ELR (cell line): ENCODE results near the gene IL11RA.

Experiments used
- DNase-seq: peaks from one replicate; pipeline ENCODE4 v3.0.0-alpha.2; 2015; ENCODE audit warnings: low read depth

The IL11RA gene

DNA sequence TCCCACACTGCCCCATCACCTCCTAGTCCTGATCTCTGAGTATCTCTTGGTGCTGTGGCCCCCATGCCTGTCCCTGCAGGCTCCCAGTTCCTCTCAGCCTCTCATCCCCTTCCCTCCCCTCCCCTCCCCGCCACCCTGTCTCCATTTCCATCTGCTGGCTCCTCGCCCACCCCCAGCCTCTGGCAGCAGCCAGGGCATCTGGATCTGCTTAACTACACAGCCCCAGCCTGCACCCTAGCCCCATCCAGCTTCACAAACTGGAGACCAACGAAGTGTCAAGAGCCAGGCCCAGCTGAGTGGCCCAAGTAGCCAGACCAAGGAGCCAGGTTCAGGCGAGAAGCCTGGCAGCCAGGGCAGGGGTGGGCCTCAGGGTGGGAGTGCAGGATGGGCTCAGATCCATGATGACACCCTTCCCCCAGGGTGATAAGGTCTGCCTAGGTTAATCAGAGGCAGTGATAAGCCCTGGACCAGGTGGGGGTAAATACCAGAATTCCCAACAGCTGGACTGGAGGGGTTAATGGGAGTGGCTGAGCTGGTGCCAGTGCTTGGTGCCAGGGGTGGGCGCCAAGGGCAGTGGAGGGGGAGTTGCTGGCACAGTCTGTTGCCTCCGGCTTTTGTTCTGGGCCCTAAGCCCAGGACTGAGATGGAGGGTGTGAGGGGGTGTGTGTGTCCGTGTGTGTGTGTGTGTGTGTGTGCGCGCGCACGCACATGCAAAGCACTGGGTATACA, 2.5 kb downstream of the IL11RA start:
- no peak for DNase-seq

DNA sequence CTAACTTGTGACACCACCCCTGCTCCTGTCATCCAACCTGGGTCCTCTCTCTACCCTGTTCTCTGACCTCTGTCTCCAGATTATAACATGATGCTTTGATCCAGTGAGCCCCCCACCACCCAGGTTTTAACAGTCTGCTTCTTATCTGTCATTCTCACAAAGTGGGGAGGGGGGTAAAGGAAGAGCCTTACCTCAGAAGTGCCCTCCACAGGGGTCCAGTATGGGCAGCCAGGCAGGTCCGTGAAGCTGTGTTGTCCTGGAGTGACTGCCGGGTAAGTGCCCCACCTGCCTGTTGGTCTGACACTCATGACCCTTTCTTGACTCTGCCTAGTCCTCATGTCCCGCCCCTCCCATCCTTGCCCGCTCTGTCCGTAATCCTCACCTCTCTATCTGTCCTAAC, 3.4 kb downstream of the IL11RA start:
- no peak for DNase-seq

DNA sequence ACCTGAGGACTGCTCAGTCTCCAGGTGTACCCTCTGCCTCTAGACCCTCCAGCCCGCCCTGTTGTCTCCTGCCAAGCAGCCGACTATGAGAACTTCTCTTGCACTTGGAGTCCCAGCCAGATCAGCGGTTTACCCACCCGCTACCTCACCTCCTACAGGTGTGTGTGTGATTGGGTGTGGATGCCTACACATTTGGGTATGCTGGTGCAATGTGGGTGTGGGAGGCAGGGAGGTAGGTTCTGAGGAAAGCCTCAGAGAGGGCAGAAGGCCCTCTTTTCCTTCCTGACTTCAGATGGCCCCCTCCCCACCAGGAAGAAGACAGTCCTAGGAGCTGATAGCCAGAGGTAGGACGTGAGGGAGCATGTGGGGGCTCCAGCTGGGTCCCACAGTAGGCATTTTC, 5.0 kb downstream of the IL11RA start:
- no peak for DNase-seq

DNA sequence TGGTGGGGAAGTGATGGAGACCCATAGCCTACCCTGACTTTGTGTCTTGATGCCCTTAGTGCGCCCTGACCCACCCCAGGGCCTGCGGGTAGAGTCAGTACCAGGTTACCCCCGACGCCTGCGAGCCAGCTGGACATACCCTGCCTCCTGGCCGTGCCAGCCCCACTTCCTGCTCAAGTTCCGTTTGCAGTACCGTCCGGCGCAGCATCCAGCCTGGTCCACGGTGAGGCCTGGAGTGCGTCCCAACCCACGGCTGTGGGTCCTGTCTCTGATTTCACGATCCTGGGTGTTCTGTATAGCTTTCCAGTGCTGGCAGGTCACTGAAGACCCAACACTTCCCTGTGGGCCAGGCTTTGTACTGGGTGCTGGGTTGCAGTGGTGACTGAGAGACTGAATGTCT, 6.5 kb downstream of the IL11RA start:
- DNase-seq: no peak

DNA sequence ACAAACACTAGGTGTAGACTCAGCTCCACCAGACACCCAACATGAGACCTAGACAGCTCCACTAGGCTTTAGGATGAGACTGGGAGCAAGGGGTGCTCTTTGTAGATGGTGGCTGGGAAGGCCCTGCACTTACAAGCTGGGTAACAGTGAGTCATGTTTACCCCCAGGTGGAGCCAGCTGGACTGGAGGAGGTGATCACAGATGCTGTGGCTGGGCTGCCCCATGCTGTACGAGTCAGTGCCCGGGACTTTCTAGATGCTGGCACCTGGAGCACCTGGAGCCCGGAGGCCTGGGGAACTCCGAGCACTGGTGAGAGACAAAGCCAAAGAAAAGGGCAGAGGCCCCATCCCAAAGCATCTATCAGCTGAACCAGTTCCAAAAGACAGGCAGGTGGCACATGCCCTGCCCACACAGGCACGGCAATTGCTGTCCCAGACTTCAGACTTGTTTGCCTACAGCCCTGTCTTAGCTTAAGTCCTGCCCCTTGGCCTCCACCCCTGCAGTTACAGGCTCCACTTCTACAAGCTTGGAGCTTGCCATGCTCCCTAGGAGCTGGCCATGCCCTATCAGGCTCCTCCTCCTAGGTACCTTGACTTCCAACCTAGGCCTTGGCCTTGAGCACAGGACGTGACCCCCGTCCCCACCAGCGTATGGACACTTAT, 7.7 kb downstream of the IL11RA start:
- DNase-seq: peak; percentile 29

DNA sequence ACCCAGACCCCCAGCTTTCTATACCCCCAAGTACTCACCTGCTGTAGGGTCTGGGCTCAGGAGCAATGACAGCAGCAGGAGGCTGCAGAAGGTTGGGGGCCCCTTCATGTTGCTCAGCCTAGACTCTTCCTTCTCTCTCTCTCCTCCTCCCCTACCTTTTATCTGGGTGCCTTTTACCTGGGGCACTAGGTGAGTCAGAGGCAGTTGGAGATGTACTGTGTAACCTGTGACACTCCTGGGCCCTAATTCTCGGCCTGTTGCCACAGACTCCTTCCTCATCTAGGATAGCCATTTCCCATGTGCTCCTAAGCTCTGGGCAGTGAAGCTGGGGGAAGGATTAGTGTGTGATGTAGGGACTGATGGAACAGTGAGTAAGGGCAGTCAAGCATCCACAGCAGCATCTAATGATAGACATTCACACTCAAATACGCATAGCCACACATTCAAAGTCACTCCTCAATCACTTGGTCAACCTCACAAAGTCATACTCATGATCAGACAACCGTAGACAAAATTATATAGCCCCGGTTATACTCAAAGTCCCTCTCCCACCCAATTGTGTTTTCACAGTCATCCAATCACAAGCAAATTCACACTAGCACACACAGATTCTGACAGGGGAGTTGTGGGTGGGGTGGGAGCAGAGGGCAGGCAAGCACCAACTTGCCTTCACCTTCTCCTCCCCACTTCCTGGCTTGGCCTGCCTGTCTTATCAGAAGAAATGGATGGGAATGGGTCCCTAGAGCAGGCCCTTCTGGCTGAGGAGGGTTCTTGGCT, 10.7 kb downstream of the IL11RA start, which contains the start of gene CCL27:
Gene CCL27 (minus strand): TSS at position 132 of the 777 bp plus-strand sequence. CDS start 24 bp downstream, at position 108.
- no peak for DNase-seq

DNA sequence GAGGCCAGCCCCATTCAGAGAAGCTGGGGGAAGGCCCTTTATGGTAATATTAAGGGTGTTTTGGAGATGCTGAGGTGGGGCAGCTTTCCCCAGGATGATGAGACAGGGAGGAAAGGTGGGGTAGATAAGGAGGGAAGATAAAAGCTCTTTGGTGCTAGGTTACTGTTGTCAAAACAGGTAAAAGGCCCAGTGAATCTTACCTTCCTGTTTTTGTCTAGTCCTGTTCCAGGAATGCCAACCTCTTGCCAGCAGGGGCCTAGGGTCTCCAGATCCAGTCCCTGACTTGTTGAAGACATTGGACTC, 11.3 kb downstream of the IL11RA start:
- DNase-seq: no peak

DNA sequence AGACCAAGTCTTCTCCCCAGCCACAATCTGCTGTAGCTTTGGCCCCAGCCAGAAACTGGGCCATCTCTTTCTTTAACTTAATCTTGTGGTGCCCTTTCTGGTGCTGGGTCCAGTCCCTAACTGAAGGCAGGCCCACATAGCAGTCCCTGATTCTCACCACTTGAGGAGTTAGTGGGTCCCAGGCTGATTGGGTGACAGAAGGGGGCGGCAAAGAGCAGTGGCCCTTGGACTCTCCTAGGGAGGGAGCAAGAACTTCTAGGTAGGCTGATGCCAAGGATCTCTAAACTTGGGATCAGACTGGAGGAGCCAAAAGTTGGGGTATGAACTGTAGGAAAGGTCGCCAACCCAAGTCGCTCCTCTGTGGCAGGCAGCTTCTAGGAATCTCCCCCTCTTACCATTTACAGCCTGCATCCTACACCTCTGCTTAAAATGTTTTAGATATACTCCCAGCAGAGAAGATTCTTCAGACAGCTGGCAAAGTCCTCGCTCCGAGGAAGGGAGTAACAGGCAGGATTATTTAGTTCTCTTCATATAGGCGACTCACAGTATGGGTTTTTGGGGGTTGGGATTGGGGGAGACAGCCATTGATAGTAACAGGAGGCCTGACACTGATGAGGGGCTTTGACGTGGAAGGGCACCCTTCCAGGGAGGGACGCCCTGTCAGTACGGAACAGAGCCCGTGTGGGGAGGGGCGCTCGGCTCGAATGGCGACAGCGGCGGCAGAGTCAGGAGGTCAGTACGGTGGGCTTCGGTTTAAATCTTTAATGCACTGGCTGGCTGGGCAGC, 12.5 kb downstream of the IL11RA start:
- DNase-seq: peak; percentile 85

DNA sequence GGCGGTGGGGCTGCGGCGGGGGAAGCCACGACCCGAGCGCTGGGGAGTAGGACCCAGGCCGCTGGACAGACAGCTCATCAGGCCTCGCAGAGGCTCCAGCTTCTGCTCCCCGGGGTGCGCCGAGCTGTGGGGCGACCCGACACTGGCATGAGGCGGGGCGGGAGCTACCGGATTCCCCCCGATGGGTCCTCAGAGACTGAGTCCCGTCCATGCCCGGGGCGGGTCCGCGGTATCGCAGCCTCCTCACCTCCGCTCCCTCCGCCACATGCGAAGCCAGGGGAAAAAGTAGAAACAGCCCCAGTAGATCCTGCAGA, 13.0 kb downstream of the IL11RA start:
- DNase-seq: no peak

DNA sequence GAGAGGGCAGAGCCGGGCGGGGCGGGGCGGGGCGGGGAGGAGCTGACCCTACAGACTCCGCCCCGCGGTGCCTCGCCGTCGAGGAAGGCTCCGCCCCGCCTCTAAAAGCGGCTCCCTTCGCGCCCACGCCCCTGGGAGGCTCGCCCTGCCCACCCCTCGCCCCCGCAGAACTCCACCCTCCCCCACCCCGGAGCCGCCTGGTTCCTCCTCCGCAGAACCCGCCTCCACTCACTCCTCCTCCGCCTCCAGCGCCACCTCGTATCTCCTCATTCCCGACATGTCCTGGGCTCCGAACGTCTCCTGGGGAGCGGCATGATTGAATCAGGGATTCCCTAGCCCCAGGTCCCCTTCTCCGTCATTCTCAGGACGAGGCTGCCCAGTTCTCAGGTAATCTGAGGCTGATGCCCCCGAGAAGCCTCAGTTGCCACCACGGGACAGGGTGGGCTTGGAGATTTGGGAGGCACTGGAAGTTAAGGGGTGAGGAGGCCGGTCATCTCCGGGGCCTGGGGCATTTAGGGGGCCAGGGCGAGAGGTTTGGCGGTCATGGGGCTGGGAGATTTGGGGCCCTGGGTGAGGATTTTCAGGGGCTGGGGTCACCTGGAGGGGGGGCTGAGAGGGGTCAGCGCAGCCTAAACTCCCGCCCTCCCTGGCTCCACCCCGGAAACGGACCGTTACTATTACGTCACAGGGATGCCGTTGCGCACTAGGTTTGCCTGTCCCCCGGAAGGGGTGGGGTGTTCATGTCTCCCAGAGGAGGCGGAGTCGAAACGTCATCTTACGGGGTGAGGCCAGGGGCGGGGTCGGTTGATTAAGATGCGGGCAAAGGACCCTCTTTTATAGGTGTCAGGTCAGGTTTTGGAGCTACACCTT, 13.6 kb downstream of the IL11RA start:
- DNase-seq: peak; percentile 97

DNA sequence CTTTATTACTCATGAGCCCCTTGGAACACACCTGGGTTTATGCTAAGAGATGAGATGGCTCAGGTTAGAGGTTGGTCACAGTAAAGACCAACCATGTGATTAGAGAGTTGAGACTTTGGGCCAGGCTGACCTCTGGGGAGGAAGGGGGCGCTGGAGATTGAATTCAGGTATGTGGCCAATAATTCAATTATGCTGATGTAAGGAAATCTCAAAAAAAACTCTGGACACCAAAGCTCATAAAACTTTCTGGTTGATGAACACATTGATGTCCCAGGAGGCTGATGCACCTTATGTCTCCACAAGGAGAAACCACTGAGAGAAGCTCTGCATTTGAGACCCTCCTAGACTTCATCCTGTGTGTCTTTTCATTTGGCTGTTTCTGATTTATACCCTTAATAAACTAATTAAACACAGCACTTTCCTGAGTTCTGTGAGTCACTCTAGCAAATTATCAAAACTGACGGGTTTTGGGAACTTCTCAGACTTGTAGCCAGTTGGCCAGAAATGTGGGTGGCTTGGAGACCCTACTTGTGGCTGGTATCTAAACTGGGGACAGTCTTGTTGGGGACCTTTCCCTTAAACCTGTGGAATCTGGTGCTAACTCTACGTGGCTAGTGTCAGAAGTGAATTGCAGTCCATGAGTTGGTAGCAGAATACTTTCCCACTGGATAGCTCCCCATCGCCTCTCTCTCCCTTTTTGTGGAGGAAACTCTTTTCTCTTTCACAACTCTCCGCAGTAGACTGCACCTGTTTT, 18.0 kb downstream of the IL11RA start:
- no peak for DNase-seq

DNA sequence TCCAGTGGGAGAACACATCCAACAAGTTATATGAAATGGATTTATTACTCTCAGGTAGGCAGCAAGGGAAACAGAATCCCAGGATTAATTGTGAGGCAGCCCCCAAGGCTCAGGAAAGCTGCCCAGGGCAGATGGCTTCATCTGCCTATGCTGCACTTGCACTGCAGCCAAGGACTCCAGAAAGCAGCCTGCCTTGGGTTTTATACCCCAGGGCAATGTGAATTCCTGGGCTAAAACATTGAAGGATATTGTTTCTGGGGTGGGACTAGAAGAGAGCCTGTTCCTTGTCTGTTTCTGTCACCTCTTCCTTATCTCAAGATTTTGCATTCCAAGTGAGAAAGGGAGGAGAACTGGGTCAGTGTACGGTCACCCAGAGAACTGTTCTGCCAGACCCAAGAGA, 19.3 kb downstream of the IL11RA start:
- DNase-seq: no peak

DNA sequence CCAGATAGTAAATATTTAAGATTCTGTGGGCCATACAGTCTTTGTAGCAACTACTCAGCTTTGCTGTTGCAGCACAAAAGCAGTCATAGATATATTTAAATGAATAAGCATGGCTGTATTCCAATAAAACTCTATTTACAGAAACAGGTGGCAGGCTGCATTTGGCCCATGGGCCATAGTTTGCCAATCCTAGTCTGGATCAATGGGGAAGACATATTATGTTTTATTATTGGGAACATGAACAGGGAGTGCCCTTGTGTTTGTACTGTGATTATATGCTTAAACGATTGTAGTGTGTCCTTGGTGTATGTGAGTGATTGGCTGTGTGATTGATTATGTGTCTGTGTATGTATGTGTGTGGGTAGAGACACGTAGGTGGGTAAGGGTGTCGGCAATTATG, 22.5 kb downstream of the IL11RA start:
- no peak for DNase-seq

DNA sequence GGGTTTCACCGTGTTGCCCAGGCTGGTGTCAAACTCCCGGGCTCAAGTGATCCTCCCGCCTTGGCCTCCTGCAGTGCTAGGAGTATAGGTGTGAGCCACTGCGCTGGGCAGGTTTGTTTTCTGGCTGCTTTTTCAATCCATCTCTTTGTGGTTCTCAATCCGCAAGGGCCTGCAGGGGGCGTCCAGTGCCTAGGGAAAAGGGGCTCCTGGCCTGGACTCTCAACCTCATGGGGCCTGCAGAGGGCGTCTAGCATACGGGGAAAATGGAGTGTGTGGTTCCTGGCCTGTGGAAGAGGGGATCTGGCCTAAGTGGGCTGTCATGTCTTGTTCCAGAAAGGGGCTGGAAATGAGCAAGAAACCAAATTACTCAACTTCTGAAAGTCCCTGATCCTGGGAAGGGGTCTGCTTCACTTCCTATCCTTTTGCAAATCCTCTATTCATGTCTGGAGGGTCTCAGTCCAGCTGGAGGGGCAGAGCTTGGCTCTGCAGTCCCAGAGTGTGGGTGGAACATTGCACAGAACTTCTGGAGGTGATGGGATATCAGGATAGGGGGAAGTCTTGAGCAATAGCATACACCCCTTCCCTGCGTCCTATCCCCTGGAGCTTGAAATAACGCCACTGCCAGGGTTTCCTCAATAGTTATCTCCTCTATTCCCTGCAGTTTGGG, 23.2 kb downstream of the IL11RA start:
- DNase-seq: peak; percentile 85

DNA sequence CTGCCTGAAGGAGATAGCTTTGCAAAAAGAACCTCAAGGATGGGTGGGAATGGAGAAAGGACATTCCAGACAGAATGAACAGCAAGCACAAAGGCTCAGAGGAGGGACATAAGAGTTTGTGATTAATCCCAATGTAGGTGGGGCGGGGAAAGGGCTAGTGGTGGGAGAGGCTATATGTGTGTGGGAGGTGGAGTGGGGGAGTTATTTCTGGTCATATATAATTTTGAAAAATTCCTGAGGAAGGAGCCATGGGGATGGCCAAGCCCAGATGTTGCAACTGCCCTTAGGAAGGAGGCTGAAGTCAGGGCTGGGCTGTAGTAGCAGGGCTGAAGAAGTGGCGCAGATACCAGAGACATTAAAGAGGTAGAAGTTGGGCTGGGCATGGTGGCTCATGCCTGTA, 23.9 kb downstream of the IL11RA start:
- DNase-seq: no peak

DNA sequence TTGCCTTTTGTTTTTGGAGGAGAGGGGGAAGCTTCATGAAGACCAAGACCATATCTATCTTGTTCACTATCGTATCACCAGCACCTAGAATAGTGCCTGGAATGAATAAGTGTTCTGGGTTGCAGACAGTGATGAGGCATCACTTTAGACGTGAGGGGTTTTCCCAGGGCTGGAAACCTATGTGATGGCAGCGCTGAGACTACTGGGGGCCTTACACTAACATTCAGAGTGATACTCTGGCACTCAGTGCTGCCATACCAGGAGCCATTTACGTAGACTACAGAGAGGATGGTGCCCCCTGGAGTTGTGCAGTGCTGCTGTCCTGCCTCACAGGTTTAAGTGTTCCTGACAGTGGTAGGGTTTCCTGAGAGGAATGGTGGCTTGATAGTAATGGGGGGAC, 32.2 kb downstream of the IL11RA start:
- DNase-seq: no peak

DNA sequence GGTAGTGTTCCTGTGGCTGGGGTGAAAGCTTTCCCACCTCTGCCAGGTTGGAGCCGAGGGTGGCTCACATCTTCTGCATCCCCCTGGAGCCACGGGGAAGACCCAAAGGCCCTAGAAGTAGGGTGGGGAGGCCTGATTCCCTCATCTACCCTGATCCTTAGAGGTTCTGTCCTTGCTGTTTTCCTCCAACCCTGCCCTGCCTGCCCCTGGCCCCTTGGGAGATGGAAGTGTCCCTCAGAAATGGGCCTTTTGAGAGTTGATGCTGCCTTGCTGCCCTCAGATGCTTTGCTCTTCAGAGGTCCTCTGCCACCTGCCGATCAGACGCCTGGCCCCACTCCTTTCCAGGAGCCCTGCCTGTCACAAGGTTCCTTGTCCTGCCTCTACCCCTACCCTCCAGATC, 32.8 kb downstream of the IL11RA start:
- no peak for DNase-seq

DNA sequence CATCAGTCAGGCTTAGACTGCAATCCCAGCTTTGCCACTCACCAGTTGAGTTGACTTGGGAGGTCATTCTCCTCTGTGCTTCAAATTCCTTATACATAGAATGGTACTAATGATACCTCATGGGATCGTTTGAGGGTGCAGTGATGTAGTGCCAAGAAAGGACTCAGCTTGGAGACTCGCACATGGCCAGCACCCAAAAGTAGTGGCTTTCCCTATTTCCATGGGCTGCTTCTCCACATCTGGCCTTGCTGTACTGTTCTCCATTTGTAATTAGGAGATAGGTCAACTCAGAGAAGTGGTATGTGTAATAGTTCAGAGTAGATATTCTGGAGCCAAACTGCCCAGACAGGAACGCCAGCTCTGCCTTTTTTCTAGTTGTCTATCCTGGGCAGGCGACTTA, 33.6 kb downstream of the IL11RA start:
- no peak for DNase-seq

DNA sequence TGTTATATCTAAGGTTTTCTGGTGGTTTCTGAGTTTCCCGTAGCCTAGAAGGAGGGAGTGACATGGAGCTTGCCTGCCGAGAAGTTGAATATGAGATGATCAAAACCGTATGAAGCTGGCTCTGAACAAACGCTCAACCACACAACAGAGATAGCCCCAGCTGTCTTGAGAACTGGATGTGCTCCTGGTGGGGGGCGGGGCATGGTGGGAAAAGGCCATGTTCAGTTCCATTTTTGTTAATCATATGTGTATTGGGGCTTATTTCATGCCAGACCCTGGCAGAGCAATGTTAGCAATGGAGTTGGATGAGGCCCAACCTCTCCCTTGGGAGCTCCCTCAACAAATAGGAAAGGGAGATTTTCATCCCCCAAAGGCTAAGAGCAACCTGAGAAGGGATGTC, 34.2 kb downstream of the IL11RA start:
- DNase-seq: no peak

DNA sequence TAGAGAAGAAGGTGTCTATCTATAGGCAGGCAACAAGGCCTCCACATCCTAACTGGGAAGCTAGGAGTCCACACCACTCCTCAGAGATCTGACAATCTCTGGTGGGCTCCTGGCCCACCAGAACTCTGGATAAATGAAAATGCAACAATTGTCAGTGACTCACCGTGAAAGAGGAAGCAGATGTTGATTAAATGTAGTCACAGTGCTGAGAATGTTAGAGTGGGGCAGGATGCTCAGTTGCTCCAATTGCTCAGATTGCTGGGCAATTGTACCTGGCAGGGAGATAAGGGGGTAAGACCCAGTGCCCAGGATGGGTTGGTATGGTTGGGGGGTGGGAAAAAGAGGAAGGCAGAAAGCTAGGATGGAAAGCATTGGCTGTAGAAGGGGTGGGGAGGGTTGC, 34.7 kb downstream of the IL11RA start:
- DNase-seq: peak; percentile 6
